PC-9 (cell line): ENCODE measurements around the gene LUZP2. TPM values are rescaled to one million over a fixed set of nuclear protein-coding genes. Genes with fewer than 3 reads are reported as not detected.

Experiments used
- BruUV-seq: library from RNA; stranded (reverse); fragments of 400-500 nt; replicated peaks from 2 replicates; lab custom pipeline; 2021; lab: Mats Ljungman, UMichigan
- CTCF ChIA-PET: fragments of 300-600 bp; sonication (Branson Sonifier 250); formaldehyde crosslinking; loops from one replicate; lab custom pipeline; 2022; ENCODE audit warnings: antibody characterized with exemption; lab: Charles Lee
- POLR2A ChIA-PET: fragments of 300-600 bp; sonication (Branson Sonifier 250); formaldehyde crosslinking; loops from one replicate; lab custom pipeline; 2022; ENCODE audit warnings: antibody characterized with exemption; ENCODE audit not compliant: unreplicated experiment; lab: Charles Lee
- DNase-seq, 2 experiments: peaks; one replicate each; pipeline versions ENCODE4 v3.0.0 to v3.0.0-alpha.2; 2015 to 2022; ENCODE audit warnings: mixed read lengths in 1 of 2
- H2AFZ ChIP-seq: fragments of 200-600 bp; sonication (generic); 2 replicates; pipeline ENCODE4 v1.8.1; 2017; ENCODE audit warnings: antibody characterized with exemption
- H3F3A ChIP-seq: fragments of 200-600 bp; sonication (generic); 2 replicates; pipeline ENCODE4 v1.8.1; 2017; ENCODE audit warnings: antibody characterized with exemption, mild to moderate bottlenecking, low read depth; ENCODE audit not compliant: insufficient read depth
- H3K27ac ChIP-seq: fragments of 200-600 bp; sonication (generic); 2 replicates; pipeline ENCODE4 v1.6.1; 2016; ENCODE audit warnings: mixed run types
- H3K27me3 ChIP-seq: fragments of 200-600 bp; sonication (generic); 2 replicates; pipeline ENCODE4 v1.6.1; 2016; ENCODE audit warnings: low read depth, mixed run types; ENCODE audit not compliant: insufficient read depth
- H3K36me3 ChIP-seq: fragments of 200-600 bp; sonication (generic); 2 replicates; pipeline ENCODE4 v1.6.1; 2016; ENCODE audit warnings: low read depth, mixed run types
- H3K4me1 ChIP-seq: fragments of 200-600 bp; sonication (generic); replicated peaks from 2 replicates; pipeline ENCODE4 v1.6.1; 2016; ENCODE audit warnings: mixed run types; ENCODE audit not compliant: insufficient read depth
- H3K4me2 ChIP-seq: fragments of 200-600 bp; sonication (generic); 2 replicates; pipeline ENCODE4 v1.6.1; 2017; ENCODE audit warnings: mixed run types
- H3K4me3 ChIP-seq: fragments of 200-600 bp; sonication (generic); 2 replicates; pipeline ENCODE4 v1.6.1; 2016; ENCODE audit warnings: mixed run types
- H3K79me2 ChIP-seq: fragments of 200-600 bp; sonication (generic); 2 replicates; pipeline ENCODE4 v1.6.1; 2017; ENCODE audit warnings: low read depth, mixed run types
- H3K9me2 ChIP-seq: fragments of 200-600 bp; sonication (generic); 2 replicates; pipeline ENCODE4 v1.8.1; 2017; ENCODE audit warnings: mild to moderate bottlenecking; ENCODE audit not compliant: insufficient read depth
- H3K9me3 ChIP-seq: fragments of 200-600 bp; sonication (generic); 2 replicates; pipeline ENCODE4 v1.8.1; 2016; ENCODE audit warnings: low read depth; ENCODE audit not compliant: insufficient read depth
- H4K20me1 ChIP-seq: fragments of 200-600 bp; sonication (generic); 2 replicates; pipeline ENCODE4 v1.8.1; 2017; ENCODE audit not compliant: insufficient read depth
- CTCF ChIP-seq: fragments of 200-600 bp; sonication (generic); conservative IDR thresholded peaks from 2 replicates; pipeline ENCODE4 v1.6.1; 2017; ENCODE audit warnings: mixed run types, antibody characterized with exemption, mild to moderate bottlenecking, moderate library complexity
- EZH2 ChIP-seq: fragments of 200-600 bp; sonication (generic); IDR thresholded peaks from 2 replicates; pipeline ENCODE4 v1.8.0; 2017; ENCODE audit warnings: antibody characterized with exemption, low read depth
- intact Hi-C: fragments of 100-400 bp; cut with micrococcal nuclease; formaldehyde crosslinking; loops from one replicate; pipeline ENCODE4 v1.10.0; 2022; ENCODE audit not compliant: unreplicated experiment
- total RNA-seq: library from RNA; stranded (reverse); gene quantifications from 2 replicates; pipeline ENCODE4 v1.2.3, GENCODE V29; 2021

Gene LUZP2
- total RNA-seq, 1 experiment from 2014 or later, result 0.15 TPM

GRCh38 chr11:24705474-24705873, 208.6 kb downstream of the LUZP2 start:
- intact Hi-C loops, result no loop called here
- no peak for TF ChIP-seq EZH2
- TF ChIP-seq CTCF, result no peak
- Histone ChIP-seq H3K9me3 (no peaks in the 10 kb centered on the region), H2AFZ (no peak overlapping the region), H4K20me1 (no peaks in the 10 kb centered on the region), H3K27ac (no peak overlapping the region), H3K79me2 (no peaks in the 10 kb centered on the region), H3K9me2 (no peaks in the 10 kb centered on the region), H3K4me2 (no peak overlapping the region), H3K4me1 (no peaks in the 10 kb centered on the region), H3K36me3 (no peaks in the 10 kb centered on the region), H3K27me3 (no peaks in the 10 kb centered on the region), H3K4me3 (no peak overlapping the region), H3F3A (no peaks in the 10 kb centered on the region)
- CTCF ChIA-PET, result no interaction called here
- no peak for DNase-seq
- POLR2A ChIA-PET, result no interaction called here
- no TSS peak for BruUV-seq

GRCh38 chr11:24708616-24709015, 211.8 kb downstream of the LUZP2 start:
- POLR2A ChIA-PET, result no interaction called here
- no peak for TF ChIP-seq EZH2
- no peak for TF ChIP-seq CTCF

GRCh38 chr11:24709928-24710565, 213.2 kb downstream of the LUZP2 start:
- Histone ChIP-seq H3F3A (no peaks in the 10 kb centered on the region), H3K36me3 (no peaks in the 10 kb centered on the region), H3K79me2 (no peaks in the 10 kb centered on the region), H4K20me1 (no peaks in the 10 kb centered on the region), H3K4me3 (no peak overlapping the region), H3K27me3 (no peaks in the 10 kb centered on the region), H3K27ac (no peak overlapping the region), H3K9me3 (no peaks in the 10 kb centered on the region), H3K9me2 (no peaks in the 10 kb centered on the region), H3K4me1 (no peaks in the 10 kb centered on the region), H2AFZ (no peak overlapping the region), H3K4me2 (no peak overlapping the region)
- TF ChIP-seq EZH2 (no peak), CTCF (no peak)
- no peak for DNase-seq
- CTCF ChIA-PET, result no interaction called here
- intact Hi-C loops, result no loop called here
- BruUV-seq, result no TSS peak
- POLR2A ChIA-PET, result no interaction called here

More at GRCh38 chr11:24708616-24709015, 211.8 kb downstream of the LUZP2 start:
- Histone ChIP-seq H3K4me2 (no peak overlapping the region), H3K27ac (no peak overlapping the region), H3K4me1 (no peaks in the 10 kb centered on the region), H2AFZ (no peak overlapping the region), H3K79me2 (no peaks in the 10 kb centered on the region), H3F3A (no peaks in the 10 kb centered on the region), H3K36me3 (no peaks in the 10 kb centered on the region), H3K9me2 (no peaks in the 10 kb centered on the region), H4K20me1 (no peaks in the 10 kb centered on the region), H3K27me3 (no peaks in the 10 kb centered on the region), H3K9me3 (no peaks in the 10 kb centered on the region), H3K4me3 (no peak overlapping the region)
- CTCF ChIA-PET, result no interaction called here
- BruUV-seq, result no TSS peak
- intact Hi-C loops, result no loop called here
- no peak for DNase-seq
